Measurements from ENCODE around the gene SRGAP1. TPM values are rescaled to one million over a fixed set of nuclear protein-coding genes. Genes with fewer than 3 reads are reported as not detected.
A peak's percentile ranks its signal among the peaks of the same experiment; 100 is the strongest.

Gene SRGAP1
- total RNA-seq, 1 experiment from 2014 or later: 26.8 TPM

DNA sequence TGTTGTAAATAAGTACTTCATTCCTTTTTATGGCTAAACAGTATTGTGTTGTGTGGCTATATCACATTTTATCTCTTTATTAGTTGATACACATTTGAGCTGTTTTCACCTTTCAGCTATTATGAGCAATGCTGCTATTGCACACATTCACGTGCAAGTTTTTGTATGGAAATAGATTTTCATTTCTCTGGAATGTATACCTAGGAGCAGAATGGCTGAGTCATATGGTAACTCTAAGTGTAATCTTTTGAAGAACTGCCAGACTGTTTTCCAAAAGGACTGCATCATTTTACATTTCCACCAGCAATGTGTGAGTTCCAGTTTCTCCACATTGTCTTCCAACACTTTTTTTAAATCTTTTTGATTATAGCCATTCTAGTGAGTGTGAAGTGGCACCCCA lies 134.0 kb downstream of the SRGAP1 start:
- TF ChIP-seq REST (IDR thresholded peaks at IDR 0.05; ENCODE audit: insufficient read depth in 1 of 2, low read depth in 2 of 2, low read length in 1 of 2) (no peak), SIN3A (IDR thresholded peaks at IDR 0.05; ENCODE audit: borderline replicate concordance, insufficient read depth, low read depth, low read length) (no peak), POLR2AphosphoS5 (IDR thresholded peaks at IDR 0.05; ENCODE audit: low read depth, low read length) (no peak), TCF7L2 (IDR thresholded peaks at IDR 0.05; ENCODE audit: low read depth, low read length) (no peak), CTCF (IDR thresholded peaks at IDR 0.05) (no peak)
- intact Hi-C loops (cut with micrococcal nuclease; ENCODE audit: unreplicated experiment) (no loop called here), in situ Hi-C loops (cut with HindIII; ENCODE audit: low pct_unique_long_range_greater_than_20kb, low sequenced_read_pairs) (no loop called here)
- peak; percentile 85 for ATAC-seq
- BruUV-seq (replicated peaks): no TSS peak
- Histone ChIP-seq H3K4me1 (ENCODE audit: control insufficient read depth, insufficient read depth, low read length) (peaks cover 35% of the 10 kb centered on the region), H3K36me3 (ENCODE audit: control insufficient read depth, insufficient read depth, low read length) (no peaks in the 10 kb centered on the region), H3K27ac (ENCODE audit: low read length) (peak overlapping the region; percentile 18), H3K27me3 (ENCODE audit: control insufficient read depth, insufficient read depth, low read length) (no peaks in the 10 kb centered on the region), H3K9me3 (ENCODE audit: control insufficient read depth, insufficient read depth, low read depth, low read length) (no peaks in the 10 kb centered on the region), H3K4me3 (ENCODE audit: low read depth in 2 of 2, low read length in 2 of 2) (no peak overlapping the region)
- ChIA-PET POLR2A (interaction anchor here (0.7 kb wide), 1 partner anchor 86 kb away, joined by 16 read pairs; no protein-coding TSS in a partner anchor), CTCF (no interaction called here)
- peak; percentile 78 for DNase-seq (ENCODE audit: low read depth, low spot score)

- ATAC-seq (no peak), DNase-seq (ENCODE audit: low read depth, low spot score) (no peak)
- peaks cover 35% of the 10 kb centered on the region for H3K4me1 ChIP-seq (ENCODE audit: control insufficient read depth, insufficient read depth, low read length)
- no peak overlapping the region for H3K4me3 ChIP-seq (ENCODE audit: low read depth in 2 of 2, low read length in 2 of 2)
- no peaks in the 10 kb centered on the region for H3K27me3 ChIP-seq (ENCODE audit: control insufficient read depth, insufficient read depth, low read length)
- no peaks in the 10 kb centered on the region for H3K9me3 ChIP-seq (ENCODE audit: control insufficient read depth, insufficient read depth, low read depth, low read length)
- H3K27ac ChIP-seq (ENCODE audit: low read length): peak overlapping the region; percentile 63
- no TSS peak for BruUV-seq (replicated peaks)
- ChIA-PET POLR2A (no interaction called here), CTCF (interaction anchor here (0.6 kb wide), 1 partner anchor 127 kb away, joined by 5 read pairs; no protein-coding TSS in a partner anchor)
- TF ChIP-seq REST (IDR thresholded peaks at IDR 0.05; ENCODE audit: insufficient read depth in 1 of 2, low read depth in 2 of 2, low read length in 1 of 2): no peak
- TF ChIP-seq SIN3A (IDR thresholded peaks at IDR 0.05; ENCODE audit: borderline replicate concordance, insufficient read depth, low read depth, low read length): no peak
- TF ChIP-seq CTCF (IDR thresholded peaks at IDR 0.05): no peak
- TF ChIP-seq TCF7L2 (IDR thresholded peaks at IDR 0.05; ENCODE audit: low read depth, low read length): peak; percentile 58; the same call in 1 of the 2 replicates
- in situ Hi-C loops (cut with HindIII; ENCODE audit: low pct_unique_long_range_greater_than_20kb, low sequenced_read_pairs) (no loop called here), intact Hi-C loops (cut with micrococcal nuclease; ENCODE audit: unreplicated experiment) (no loop called here)
- H3K36me3 ChIP-seq (ENCODE audit: control insufficient read depth, insufficient read depth, low read length): no peaks in the 10 kb centered on the region
Measured at GRCh38 chr12:63980211-63980610, 135.7 kb downstream of the SRGAP1 start.
